Measurements from ENCODE around the gene KIF7.

The KIF7 gene

GRCh38 chr15:89670971-89671560 lies 15.8 kb upstream of the KIF7 start:
- no peak for DNase-seq

DNA sequence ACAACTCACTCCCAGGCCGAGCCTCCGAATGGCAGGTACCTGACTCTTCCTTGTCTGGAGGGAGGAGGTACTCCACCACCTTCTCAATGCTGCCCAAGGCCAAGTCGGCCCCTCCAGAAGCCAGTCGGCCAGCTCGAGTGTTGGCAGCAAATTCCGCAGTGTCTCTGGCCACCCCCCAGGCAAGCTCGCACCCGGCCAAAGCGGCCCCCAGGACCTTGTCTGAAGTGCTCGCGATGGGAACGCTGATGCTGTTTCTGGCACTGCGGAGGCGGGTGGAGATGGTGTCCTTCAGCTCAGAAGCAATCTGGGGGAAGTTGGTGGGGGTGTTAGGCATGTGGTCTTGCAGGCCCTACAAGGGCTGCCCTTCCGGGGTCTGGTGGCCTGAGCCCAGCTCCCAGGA lies 14.7 kb upstream of the KIF7 start:
- DNase-seq: no peak

- DNase-seq: no peak
These were observed 14.1 kb upstream of the KIF7 start for GRCh38 chr15:89669309-89669865.

GRCh38 chr15:89668171-89668570 lies 12.9 kb upstream of the KIF7 start:
- no peak for DNase-seq

DNA sequence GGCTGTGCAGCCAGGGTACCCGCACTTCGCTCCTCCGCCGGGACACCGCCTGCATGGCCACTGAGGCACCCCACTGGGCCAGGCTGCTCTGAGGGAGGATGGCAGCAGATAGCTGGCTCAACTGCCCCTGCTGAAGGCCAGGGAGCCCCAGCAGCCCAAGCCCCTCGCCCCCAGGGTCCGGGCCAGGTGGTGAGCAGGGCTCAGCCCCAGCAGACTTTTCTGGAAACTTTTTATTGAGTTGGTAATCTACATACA lies 12.4 kb upstream of the KIF7 start:
- DNase-seq: no peak

GRCh38 chr15:89666858-89667705 lies 11.8 kb upstream of the KIF7 start:
- DNase-seq: no peak

DNA sequence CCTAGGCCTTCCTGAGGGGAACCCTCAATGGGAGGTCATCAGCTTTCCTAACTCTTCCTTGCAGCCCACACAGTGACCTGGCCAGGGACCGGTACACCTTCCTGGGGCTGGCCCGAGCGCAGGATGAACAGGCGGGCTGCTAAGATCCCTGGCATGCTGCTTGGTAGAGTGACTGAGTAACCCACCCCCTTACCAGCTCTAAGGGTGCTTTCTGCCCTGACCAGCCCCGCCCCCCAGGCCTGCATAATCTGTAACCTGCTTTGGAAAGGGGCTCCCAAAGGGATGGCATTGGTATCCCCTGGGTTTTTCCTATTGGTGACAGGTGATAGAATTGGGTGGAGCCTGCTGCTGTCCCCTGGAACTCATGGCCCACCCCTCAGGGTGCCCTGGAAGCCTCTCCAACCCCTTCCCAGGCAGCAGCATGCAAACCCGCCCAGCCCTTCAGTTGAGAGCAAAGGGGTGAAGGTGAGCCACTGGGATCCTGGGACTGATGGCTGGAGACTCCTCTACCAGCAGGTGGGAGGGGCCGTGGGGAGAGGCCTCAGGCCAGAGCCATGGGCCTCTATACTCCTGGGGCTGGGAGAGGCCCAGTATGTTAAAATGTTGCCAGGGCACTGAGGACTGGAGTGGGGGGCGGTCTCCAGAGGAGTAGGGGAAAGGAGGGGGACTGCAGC lies 11.1 kb upstream of the KIF7 start:
- DNase-seq: no peak

- DNase-seq: no peak
These were observed 10.3 kb upstream of the KIF7 start for GRCh38 chr15:89665449-89666181.

DNA sequence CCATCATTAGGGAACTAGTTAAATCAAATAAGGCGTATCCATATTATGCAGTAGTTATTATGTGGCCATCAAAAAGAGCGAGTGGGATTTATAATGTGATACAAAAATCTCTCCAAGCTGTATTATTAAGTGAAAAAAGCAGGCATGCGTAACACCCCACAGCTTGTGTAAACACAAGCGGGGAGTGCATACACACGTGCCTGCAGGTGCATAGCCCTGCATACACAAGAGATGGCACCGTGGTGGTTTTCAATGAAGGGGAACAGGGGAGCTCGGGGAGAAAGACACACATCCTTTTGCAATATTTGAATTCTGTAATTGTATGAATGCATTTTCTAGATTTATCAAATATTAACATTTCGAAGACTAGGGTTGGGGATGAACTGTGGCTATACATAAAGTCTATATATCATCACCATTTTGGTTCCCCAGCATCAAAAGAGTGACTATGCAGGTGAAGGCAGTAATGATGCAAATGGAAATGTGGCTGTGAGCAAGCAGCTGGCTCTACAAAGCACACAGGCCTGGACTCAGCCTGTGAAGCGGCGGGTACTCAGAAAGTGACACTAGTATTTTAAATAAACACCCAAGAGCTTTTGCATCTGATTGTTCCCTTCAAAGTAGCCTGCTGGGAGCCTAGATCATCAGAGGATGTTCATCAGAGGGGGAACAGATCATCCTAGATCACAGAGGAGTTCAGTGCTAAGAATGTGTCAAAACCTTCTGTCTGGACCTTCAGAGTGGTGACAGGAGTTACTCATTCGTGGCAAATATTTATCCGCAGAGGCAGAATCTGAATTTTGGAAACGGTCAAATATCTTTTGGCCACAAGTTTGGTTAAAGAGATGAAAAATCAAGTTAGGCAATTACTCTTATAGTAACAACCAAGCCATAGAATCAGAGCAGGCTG lies 9.4 kb upstream of the KIF7 start:
- DNase-seq: peak; percentile 67

DNA sequence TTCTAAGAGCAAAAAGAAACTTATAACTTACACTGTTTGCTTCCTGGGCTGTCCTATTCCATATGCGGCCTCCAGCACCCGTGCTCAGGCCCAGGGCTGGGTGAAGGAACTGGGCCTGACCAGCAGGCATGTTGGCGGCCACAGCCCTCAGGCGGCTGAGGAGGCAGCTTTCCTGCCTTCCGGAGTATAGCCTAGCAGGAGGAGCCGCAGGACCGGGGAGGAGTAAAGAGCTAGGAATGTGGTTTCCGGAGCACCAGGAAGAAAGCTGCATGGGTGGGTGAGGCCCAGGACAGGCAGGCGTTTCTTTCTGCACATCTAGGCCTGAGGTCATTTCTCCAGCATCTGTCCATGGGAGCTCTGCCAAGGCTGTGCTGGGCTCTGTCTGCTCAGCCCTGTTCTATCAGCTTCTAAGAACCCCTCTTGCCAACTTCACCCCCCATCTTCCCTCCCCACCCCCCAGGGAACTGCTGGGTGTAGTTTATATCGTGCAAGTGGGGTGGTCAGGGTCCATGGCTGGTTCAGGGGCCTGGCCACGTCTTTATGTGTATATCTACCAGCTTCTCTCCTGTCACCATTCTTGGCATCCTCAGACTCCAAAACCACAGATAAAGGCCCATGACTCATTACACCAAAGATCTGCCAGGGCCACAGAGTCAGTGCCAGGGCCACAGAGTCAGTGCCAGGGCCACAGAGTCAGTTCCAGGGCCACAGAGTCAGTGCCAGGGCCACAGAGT lies 7.8 kb upstream of the KIF7 start:
- no peak for DNase-seq

GRCh38 chr15:89660556-89660955 lies 5.3 kb upstream of the KIF7 start:
- DNase-seq: no peak

DNA sequence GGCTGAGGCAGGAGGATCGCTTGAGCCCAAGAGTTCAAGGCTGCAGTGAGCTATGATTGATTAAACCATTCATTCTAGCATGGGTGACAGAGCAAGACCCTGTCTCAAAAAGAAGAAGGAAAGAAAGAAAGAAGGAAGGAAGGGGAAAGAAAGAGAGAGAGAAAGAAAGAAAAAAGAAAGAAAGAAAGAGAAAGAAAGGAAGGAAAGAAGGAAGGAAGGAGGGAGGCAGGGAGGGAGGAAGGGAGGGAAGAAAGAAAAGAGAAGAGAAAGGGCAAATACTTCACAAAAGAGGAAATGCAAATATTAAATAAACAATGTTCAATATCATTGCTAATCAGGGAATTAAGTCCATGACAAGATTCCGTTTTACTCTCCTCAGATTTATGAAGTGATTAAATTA lies 4.0 kb upstream of the KIF7 start:
- no peak for DNase-seq

DNA sequence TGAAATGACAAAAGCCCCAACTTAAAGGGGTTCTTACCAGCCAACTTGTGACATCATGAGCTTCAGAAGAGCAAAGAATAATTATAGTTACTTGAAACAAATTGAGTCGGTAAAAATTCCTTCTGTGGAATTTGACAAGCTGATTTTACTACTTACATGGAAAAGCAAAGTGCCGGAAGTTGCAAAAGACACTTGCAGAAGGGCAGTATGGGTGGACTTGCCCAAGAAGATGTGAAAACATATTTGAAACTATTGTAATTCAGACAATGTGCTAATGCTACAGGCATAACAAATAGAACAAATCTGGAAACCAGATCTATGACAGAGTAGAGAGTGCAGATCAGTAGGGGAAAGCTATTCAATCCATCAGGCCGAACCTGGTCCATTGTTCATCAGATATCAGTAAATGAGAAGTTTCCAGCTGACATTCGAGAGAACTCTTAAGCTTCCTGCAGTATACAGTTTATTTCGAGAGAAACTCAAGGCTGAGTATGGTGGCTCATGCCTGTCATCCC lies 2.5 kb upstream of the KIF7 start:
- DNase-seq: no peak

GRCh38 chr15:89656116-89656815 lies 999 bp upstream of the KIF7 start:
- DNase-seq: no peak

DNA sequence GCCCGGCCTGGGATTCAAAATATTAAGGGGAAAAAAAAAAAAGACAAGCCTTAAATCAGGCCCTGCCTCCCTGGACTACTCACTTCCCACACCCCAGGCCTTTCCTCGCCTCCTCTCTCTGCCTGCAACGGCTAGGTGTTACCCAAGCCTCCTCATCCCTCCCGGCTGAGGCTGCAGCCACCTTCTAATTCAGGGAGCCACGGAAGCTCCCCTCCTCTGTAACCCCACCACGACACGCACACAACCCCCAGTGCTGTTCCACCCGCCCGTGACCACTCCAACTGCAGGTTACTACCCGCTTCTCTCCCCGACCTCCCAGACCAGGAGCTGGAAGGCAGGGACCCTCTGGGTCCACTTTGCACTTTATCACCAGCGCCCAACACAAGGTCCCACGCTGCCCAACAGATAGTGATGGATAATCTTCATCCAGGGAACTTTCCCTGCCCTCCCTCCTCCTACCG lies 936 bp downstream of the KIF7 start:
- no peak for DNase-seq

GRCh38 chr15:89653578-89653977 lies 1.7 kb downstream of the KIF7 start:
- no peak for DNase-seq

GRCh38 chr15:89652666-89653065 lies 2.6 kb downstream of the KIF7 start:
- no peak for DNase-seq

GRCh38 chr15:89652131-89652530 lies 3.1 kb downstream of the KIF7 start:
- no peak for DNase-seq

DNA sequence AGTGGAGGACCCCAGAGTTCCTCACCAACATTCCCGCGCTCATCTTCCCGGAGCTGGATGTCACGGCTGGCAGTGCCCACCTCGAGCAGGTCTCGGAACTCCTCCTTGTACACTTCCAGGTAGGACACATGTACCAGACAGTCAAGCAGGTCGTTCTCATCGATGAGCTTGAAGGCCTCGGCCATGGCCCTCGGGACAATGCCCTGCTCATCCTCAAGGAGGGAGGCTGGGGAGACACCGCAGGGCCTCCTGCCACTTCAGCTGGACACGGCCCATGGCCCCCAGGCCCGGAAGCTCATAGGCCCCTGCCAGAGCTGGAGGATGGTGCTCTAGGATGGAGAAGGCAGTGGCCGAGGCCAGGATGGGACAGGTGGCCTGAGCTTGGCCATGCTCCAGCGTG lies 5.6 kb downstream of the KIF7 start:
- no peak for DNase-seq

- DNase-seq: no peak
These were observed 6.1 kb downstream of the KIF7 start for GRCh38 chr15:89649013-89649625.
